ENCODE results near the gene TMEM245.

DNA sequence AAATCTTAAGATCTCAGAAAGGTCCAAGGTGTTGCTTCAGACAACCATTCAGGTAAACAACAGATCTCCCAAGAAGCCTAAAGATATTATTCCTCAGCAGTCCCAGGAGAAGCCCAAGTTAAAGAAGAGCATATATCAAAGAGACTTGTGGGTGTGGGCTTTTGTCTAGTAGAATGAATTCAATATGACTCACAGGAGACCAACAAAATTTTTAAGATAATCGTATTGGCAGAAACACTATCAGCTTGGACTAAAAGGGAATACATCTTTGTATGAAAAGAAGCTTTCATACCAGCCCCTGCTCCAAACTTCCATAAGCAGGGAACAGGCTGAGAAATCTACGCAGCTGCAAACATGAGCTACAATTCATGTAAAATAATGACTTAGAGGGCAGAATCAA lies 116.6 kb downstream of the TMEM245 start:
- TF ChIP-seq EZH2 (IDR thresholded peaks at IDR 0.05) = no peak
- TF ChIP-seq, protein P1, sequence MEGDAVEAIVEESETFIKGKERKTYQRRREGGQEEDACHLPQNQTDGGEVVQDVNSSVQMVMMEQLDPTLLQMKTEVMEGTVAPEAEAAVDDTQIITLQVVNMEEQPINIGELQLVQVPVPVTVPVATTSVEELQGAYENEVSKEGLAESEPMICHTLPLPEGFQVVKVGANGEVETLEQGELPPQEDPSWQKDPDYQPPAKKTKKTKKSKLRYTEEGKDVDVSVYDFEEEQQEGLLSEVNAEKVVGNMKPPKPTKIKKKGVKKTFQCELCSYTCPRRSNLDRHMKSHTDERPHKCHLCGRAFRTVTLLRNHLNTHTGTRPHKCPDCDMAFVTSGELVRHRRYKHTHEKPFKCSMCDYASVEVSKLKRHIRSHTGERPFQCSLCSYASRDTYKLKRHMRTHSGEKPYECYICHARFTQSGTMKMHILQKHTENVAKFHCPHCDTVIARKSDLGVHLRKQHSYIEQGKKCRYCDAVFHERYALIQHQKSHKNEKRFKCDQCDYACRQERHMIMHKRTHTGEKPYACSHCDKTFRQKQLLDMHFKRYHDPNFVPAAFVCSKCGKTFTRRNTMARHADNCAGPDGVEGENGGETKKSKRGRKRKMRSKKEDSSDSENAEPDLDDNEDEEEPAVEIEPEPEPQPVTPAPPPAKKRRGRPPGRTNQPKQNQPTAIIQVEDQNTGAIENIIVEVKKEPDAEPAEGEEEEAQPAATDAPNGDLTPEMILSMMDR (IDR thresholded peaks at IDR 0.05) = no peak
- TF ChIP-seq EZH2phosphoT487 (IDR thresholded peaks at IDR 0.05) = no peak
